ENCODE data around the gene ZNF48. TPM values are rescaled to one million over a fixed set of nuclear protein-coding genes. Genes with fewer than 3 reads are reported as not detected.

Gene ZNF48
- 1 to 10 TPM; 6.2 to 7.4 TPM for total RNA-seq
- 1 to 10 TPM; 3.4 to 4.9 TPM for polyA plus RNA-seq
- long read RNA-seq, donor 1, partial matches to known transcripts = 0 of 2 reads
- long read RNA-seq, donor 1, other reads (novel, unspliced or antisense) = 2 of 2 reads
- long read RNA-seq, donor 2, transcript ZNF48-203 (3 exons, 912 nt) = major isoform, 5 of 8 reads
- long read RNA-seq, donor 2, partial matches to known transcripts = 0 of 8 reads
- long read RNA-seq, donor 2, other reads (novel, unspliced or antisense) = 3 of 8 reads

- peak; percentile 97 for ATAC-seq (ENCODE audit: low FRiP score)
- 0 to 1% methylated on average over 83 to 103 of the region's 103 CpGs for WGBS, 2 donors
- Histone ChIP-seq H3K4me1 (ENCODE audit: control insufficient read depth in 1 of 2, insufficient read depth in 2 of 2, low read length in 2 of 2) (no peaks in the 10 kb centered on the region), H3K9me3 (ENCODE audit: control insufficient read depth, low read length) (no peaks in the 10 kb centered on the region), H3K36me3 (ENCODE audit: control insufficient read depth in 1 of 2, insufficient read depth in 2 of 2, low read length in 1 of 2) (no peaks in the 10 kb centered on the region), H3K4me3 (ENCODE audit: low read length in 2 of 2) (peak within 1 kb of the TSS; percentile 89 to 90), H3K27ac (ENCODE audit: low read depth in 1 of 2, low read length in 2 of 2) (peak within 1 kb of the TSS in 1 of 2 donors; percentile 67), H3K27me3 (ENCODE audit: control insufficient read depth in 1 of 2, insufficient read depth in 2 of 2, low read length in 1 of 2) (no peaks in the 10 kb centered on the region)
- DNase-seq = peak; percentile 93 to 95
- intact Hi-C loops (cut with DNase I) = no loop called here
These were observed at the start of gene ZNF48 for GRCh38 chr16:30395155-30395991. TSS of gene ZNF48 (plus strand) at chr16:30395420. CDS start at chr16:30395795, 375 bp downstream.

GRCh38 chr16:30346286-30346685 is 48.9 kb upstream of the ZNF48 start:
- Histone ChIP-seq H3K9me3 (ENCODE audit: control insufficient read depth, low read length) (no peaks in the 10 kb centered on the region), H3K27ac (ENCODE audit: low read depth in 1 of 2, low read length in 2 of 2) (no peak overlapping the region), H3K4me1 (ENCODE audit: control insufficient read depth in 1 of 2, insufficient read depth in 2 of 2, low read length in 2 of 2) (no peaks in the 10 kb centered on the region), H3K36me3 (ENCODE audit: control insufficient read depth in 1 of 2, insufficient read depth in 2 of 2, low read length in 1 of 2) (peaks cover 0 to 2% of the 10 kb centered on the region in 2 donors), H3K4me3 (ENCODE audit: low read length in 2 of 2) (no peak overlapping the region), H3K27me3 (ENCODE audit: control insufficient read depth in 1 of 2, insufficient read depth in 2 of 2, low read length in 1 of 2) (no peaks in the 10 kb centered on the region)
- WGBS, 2 donors = 96 to 98% methylated on average over 3 of the region's 3 CpGs
- ATAC-seq (ENCODE audit: low FRiP score) (no peak), DNase-seq (no peak)
- intact Hi-C loops (cut with DNase I) = no loop called here

GRCh38 chr16:30348113-30348512 is 47.1 kb upstream of the ZNF48 start:
- Histone ChIP-seq H3K27ac (ENCODE audit: low read depth in 1 of 2, low read length in 2 of 2) (no peak overlapping the region), H3K27me3 (ENCODE audit: control insufficient read depth in 1 of 2, insufficient read depth in 2 of 2, low read length in 1 of 2) (no peaks in the 10 kb centered on the region), H3K4me1 (ENCODE audit: control insufficient read depth in 1 of 2, insufficient read depth in 2 of 2, low read length in 2 of 2) (no peaks in the 10 kb centered on the region), H3K36me3 (ENCODE audit: control insufficient read depth in 1 of 2, insufficient read depth in 2 of 2, low read length in 1 of 2) (peaks cover 0 to 2% of the 10 kb centered on the region in 2 donors), H3K9me3 (ENCODE audit: control insufficient read depth, low read length) (no peaks in the 10 kb centered on the region), H3K4me3 (ENCODE audit: low read length in 2 of 2) (no peak overlapping the region)
- no peak for DNase-seq
- 92 to 94% methylated on average over 8 of the region's 8 CpGs for WGBS, 2 donors
- ATAC-seq (ENCODE audit: low FRiP score) = no peak
- intact Hi-C loops (cut with DNase I) = no loop called here

- intact Hi-C loops (cut with DNase I) = no loop called here
- Histone ChIP-seq H3K4me1 (ENCODE audit: control insufficient read depth in 1 of 2, insufficient read depth in 2 of 2, low read length in 2 of 2) (no peaks in the 10 kb centered on the region), H3K27ac (ENCODE audit: low read depth in 1 of 2, low read length in 2 of 2) (no peak overlapping the region), H3K9me3 (ENCODE audit: control insufficient read depth, low read length) (no peaks in the 10 kb centered on the region), H3K4me3 (ENCODE audit: low read length in 2 of 2) (no peak overlapping the region), H3K27me3 (ENCODE audit: control insufficient read depth in 1 of 2, insufficient read depth in 2 of 2, low read length in 1 of 2) (no peaks in the 10 kb centered on the region), H3K36me3 (ENCODE audit: control insufficient read depth in 1 of 2, insufficient read depth in 2 of 2, low read length in 1 of 2) (peaks cover 0 to 2% of the 10 kb centered on the region in 2 donors)
- DNase-seq = no peak
- WGBS, 2 donors = 90 to 91% methylated on average over 7 of the region's 7 CpGs
- no peak for ATAC-seq (ENCODE audit: low FRiP score)
These were observed 46.3 kb upstream of the ZNF48 start for GRCh38 chr16:30348929-30349328.

- Histone ChIP-seq H3K4me1 (ENCODE audit: control insufficient read depth in 1 of 2, insufficient read depth in 2 of 2, low read length in 2 of 2) (no peaks in the 10 kb centered on the region), H3K27me3 (ENCODE audit: control insufficient read depth in 1 of 2, insufficient read depth in 2 of 2, low read length in 1 of 2) (no peaks in the 10 kb centered on the region), H3K36me3 (ENCODE audit: control insufficient read depth in 1 of 2, insufficient read depth in 2 of 2, low read length in 1 of 2) (peaks cover 0 to 2% of the 10 kb centered on the region in 2 donors), H3K9me3 (ENCODE audit: control insufficient read depth, low read length) (no peaks in the 10 kb centered on the region), H3K27ac (ENCODE audit: low read depth in 1 of 2, low read length in 2 of 2) (no peak overlapping the region), H3K4me3 (ENCODE audit: low read length in 2 of 2) (no peak overlapping the region)
- 87 to 89% methylated on average over 3 of the region's 3 CpGs for WGBS, 2 donors
- intact Hi-C loops (cut with DNase I) = no loop called here
- no peak for ATAC-seq (ENCODE audit: low FRiP score)
- DNase-seq = no peak
These were observed 45.5 kb upstream of the ZNF48 start for GRCh38 chr16:30349675-30350074.

GRCh38 chr16:30350134-30350871 is 44.9 kb upstream of the ZNF48 start:
- H3K27me3 ChIP-seq (ENCODE audit: control insufficient read depth in 1 of 2, insufficient read depth in 2 of 2, low read length in 1 of 2) = no peaks in the 10 kb centered on the region
- H3K4me1 ChIP-seq (ENCODE audit: control insufficient read depth in 1 of 2, insufficient read depth in 2 of 2, low read length in 2 of 2) = no peaks in the 10 kb centered on the region
- H3K36me3 ChIP-seq (ENCODE audit: control insufficient read depth in 1 of 2, insufficient read depth in 2 of 2, low read length in 1 of 2) = peaks cover 0 to 2% of the 10 kb centered on the region in 2 donors
- H3K27ac ChIP-seq (ENCODE audit: low read depth in 1 of 2, low read length in 2 of 2) = no peak overlapping the region
- no peak overlapping the region for H3K4me3 ChIP-seq (ENCODE audit: low read length in 2 of 2)
- no peaks in the 10 kb centered on the region for H3K9me3 ChIP-seq (ENCODE audit: control insufficient read depth, low read length)
- WGBS, 2 donors = 83% methylated on average over 3 of the region's 3 CpGs
- DNase-seq (no peak), ATAC-seq (ENCODE audit: low FRiP score) (no peak)
- intact Hi-C loops (cut with DNase I) = no loop called here

GRCh38 chr16:30351001-30351441 is 44.2 kb upstream of the ZNF48 start:
- Histone ChIP-seq H3K4me1 (ENCODE audit: control insufficient read depth in 1 of 2, insufficient read depth in 2 of 2, low read length in 2 of 2) (no peaks in the 10 kb centered on the region), H3K9me3 (ENCODE audit: control insufficient read depth, low read length) (no peaks in the 10 kb centered on the region), H3K36me3 (ENCODE audit: control insufficient read depth in 1 of 2, insufficient read depth in 2 of 2, low read length in 1 of 2) (peaks cover 0 to 2% of the 10 kb centered on the region in 2 donors), H3K27me3 (ENCODE audit: control insufficient read depth in 1 of 2, insufficient read depth in 2 of 2, low read length in 1 of 2) (no peaks in the 10 kb centered on the region), H3K4me3 (ENCODE audit: low read length in 2 of 2) (no peak overlapping the region), H3K27ac (ENCODE audit: low read depth in 1 of 2, low read length in 2 of 2) (no peak overlapping the region)
- DNase-seq = peak in 1 of 2 donors; percentile 69
- intact Hi-C loops (cut with DNase I) = no loop called here
- no peak for ATAC-seq (ENCODE audit: low FRiP score)
- WGBS, 2 donors = 88 to 90% methylated on average over 15 of the region's 15 CpGs

- H3K4me3 ChIP-seq (ENCODE audit: low read length in 2 of 2) = no peak overlapping the region
- DNase-seq = peak; percentile 87 to 95
- H3K9me3 ChIP-seq (ENCODE audit: control insufficient read depth, low read length) = no peaks in the 10 kb centered on the region
- 39 to 46% methylated on average over 11 of the region's 11 CpGs for WGBS, 2 donors
- peak overlapping the region in 1 of 2 donors; percentile 64 for H3K27ac ChIP-seq (ENCODE audit: low read depth in 1 of 2, low read length in 2 of 2)
- intact Hi-C loops (cut with DNase I) = no loop called here
- H3K27me3 ChIP-seq (ENCODE audit: control insufficient read depth in 1 of 2, insufficient read depth in 2 of 2, low read length in 1 of 2) = no peaks in the 10 kb centered on the region
- H3K36me3 ChIP-seq (ENCODE audit: control insufficient read depth in 1 of 2, insufficient read depth in 2 of 2, low read length in 1 of 2) = peaks cover 0 to 2% of the 10 kb centered on the region in 2 donors
- peak; percentile 73 for ATAC-seq (ENCODE audit: low FRiP score)
- H3K4me1 ChIP-seq (ENCODE audit: control insufficient read depth in 1 of 2, insufficient read depth in 2 of 2, low read length in 2 of 2) = no peaks in the 10 kb centered on the region
These were observed 43.4 kb upstream of the ZNF48 start for GRCh38 chr16:30351586-30352419.

All from aorta (tissue), 5 donors.